Fibroblast of skin of scalp (primary cell): Measurements from ENCODE around the gene PASK.

Source experiments
- DNase-seq: peaks from one replicate; pipeline ENCODE4 v3.0.0-alpha.2; 2013

The PASK gene

GRCh38 chr2:241103176-241103595, 46.1 kb downstream of the PASK start:
- no peak for DNase-seq

- DNase-seq, result peak; percentile 81
These were observed 47.0 kb downstream of the PASK start, which contains the start of gene MTERF4 for GRCh38 chr2:241102239-241102803. MTERF4 (minus strand) TSS chr2:241102287; CDS start chr2:241102273, 14 bp downstream.

GRCh38 chr2:241099246-241099645, 50.0 kb downstream of the PASK start:
- no peak for DNase-seq

DNA sequence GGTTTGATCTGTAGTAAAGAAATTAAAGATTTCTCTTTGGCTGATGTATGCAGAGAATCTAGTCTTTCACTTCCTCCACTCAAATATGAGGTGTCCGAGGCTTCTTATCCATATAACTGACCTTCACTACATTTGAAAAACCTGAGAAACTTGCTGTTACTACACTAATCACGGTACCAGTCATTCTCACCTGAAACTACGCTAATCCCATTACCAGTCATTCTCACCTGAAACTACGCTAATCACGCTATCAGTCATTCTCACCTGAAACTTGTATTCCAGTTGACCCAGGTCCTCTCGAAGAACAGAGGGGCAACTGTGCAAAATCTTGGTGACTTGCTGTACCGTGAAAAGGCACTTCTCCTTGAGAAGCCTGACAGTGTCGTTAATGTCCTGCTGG, 52.3 kb downstream of the PASK start:
- DNase-seq, result no peak

- no peak for DNase-seq
These were observed 53.5 kb downstream of the PASK start for GRCh38 chr2:241095594-241096290.

DNA sequence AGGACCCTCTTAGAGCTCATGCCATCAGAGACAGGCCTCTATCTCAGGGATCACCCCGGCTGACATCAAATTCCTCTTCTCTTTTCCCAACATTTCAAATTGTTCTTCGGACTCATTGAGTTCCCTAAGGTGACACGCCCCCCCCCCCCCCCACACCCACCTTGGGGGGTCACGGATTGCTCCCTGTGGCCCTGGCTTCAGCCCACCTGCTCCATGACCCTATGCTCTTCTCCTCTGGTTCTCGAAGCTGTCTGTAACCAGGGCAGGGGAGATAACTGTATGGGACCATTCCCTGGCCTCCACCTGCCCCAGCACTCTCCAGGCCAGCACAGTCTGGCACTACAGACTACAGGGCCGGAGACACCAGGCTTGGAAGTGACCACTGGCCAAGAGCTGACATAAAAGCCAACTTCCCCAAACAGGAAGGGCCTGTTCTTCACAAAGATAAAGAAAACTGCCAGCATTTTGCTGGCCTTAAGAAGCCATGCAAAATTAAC, 54.3 kb downstream of the PASK start:
- DNase-seq, result no peak

- no peak for DNase-seq
These were observed 55.1 kb downstream of the PASK start for GRCh38 chr2:241094172-241094571.

DNA sequence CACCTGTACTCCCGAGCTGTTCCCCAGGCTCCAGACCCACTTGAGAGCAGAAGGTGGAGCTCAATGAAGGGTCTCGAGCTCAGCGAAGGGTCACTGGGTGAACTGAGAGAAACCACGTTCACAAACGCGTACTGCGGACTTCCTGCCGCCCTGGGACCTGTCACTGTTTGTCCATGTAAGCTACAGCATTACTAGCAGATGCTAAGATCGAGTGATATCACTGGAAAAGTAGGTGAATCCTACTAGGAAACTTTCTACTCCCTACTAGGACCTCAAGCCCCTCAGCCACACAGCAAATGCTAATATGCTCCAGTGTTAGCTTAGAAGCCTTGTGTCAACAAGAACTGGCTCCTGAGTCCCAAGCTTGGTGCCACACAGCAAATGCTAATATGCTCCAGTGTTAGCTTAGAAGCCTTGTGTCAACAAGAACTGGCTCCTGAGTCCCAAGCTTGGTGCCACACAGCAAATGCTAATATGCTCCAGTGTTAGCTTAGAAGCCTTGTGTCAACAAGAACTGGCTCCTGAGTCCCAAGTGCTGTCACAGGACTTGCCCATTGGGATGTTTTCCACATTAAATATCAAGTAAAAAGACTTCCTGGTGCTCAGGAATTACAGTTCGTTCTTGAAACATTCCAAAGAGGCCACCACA, 56.0 kb downstream of the PASK start:
- peak; percentile 77 for DNase-seq

DNA sequence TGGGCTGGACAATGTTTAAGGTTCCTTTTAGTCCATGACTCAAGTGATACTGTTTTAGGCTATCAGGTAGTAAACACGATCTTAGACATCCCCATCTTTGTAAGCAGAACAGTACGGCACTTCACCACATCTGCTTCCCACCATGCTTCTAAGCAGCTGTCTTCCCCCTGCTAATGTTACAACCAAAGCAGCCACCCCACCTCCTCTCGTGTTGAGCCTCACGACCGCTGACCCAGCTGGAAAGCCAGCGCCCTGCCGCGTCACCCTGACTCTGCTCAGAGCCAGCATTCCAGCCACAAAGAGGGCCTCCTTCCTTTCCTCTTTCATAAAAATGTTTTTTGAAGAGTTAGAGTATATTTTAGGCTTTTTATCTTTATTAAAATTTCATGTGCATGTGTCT, 56.6 kb downstream of the PASK start:
- peak; percentile 46 for DNase-seq

DNA sequence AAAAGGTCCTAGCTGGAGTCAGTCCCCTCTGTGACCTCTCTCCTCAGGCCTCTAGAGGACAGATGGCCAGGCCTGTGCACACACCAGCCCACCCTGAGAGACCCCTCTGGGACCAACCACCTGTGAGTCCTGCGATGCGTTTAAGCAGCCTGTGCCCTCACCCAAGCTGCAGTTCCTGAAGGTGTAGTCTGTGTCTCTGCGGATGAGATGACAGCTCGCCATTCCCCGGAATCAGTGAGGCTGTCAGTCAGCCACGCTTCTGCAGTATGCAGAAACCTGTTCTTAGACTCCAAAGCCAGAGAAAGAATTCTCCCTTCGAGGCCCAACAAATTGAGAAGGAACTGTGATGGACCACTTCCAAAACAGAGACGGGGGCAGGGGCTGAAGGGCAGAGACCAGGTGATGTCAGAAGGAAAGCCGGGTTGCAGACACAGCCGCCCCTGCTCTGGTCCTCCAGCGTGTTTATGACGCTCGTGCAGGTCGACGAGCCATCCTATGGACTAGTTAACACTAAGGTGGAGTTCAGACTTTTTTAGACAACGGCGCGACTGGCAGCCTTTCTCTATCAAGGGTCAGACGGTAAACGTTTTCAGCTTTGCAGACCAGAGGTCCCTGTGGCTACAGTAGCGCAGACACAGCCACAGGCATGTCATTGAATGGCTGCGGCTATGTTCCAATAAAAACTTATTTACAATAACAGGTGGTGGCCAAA, 57.4 kb downstream of the PASK start:
- no peak for DNase-seq

DNA sequence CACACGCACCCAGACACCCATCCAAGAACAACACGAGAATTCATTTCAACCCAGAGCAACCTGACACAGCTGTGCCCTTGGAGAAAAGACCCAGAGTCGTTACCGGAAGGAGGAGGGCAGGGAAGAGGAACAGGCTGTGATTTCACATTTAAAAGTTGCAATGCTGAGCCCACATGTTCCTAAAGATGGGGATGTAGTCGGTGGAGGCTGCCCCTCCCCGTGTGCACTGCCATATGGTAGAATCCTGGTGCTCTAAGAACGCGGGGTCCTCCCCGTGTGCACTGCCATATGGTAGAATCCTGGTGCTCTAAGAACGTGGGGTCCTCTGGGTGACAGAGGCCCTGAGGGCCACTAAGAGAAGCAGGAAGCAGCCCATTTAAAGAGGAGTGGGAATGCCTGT, 58.1 kb downstream of the PASK start:
- no peak for DNase-seq

- DNase-seq, result no peak
These were observed 60.2 kb downstream of the PASK start for GRCh38 chr2:241088791-241089732.

GRCh38 chr2:241088376-241088775, 60.9 kb downstream of the PASK start:
- DNase-seq, result no peak

DNA sequence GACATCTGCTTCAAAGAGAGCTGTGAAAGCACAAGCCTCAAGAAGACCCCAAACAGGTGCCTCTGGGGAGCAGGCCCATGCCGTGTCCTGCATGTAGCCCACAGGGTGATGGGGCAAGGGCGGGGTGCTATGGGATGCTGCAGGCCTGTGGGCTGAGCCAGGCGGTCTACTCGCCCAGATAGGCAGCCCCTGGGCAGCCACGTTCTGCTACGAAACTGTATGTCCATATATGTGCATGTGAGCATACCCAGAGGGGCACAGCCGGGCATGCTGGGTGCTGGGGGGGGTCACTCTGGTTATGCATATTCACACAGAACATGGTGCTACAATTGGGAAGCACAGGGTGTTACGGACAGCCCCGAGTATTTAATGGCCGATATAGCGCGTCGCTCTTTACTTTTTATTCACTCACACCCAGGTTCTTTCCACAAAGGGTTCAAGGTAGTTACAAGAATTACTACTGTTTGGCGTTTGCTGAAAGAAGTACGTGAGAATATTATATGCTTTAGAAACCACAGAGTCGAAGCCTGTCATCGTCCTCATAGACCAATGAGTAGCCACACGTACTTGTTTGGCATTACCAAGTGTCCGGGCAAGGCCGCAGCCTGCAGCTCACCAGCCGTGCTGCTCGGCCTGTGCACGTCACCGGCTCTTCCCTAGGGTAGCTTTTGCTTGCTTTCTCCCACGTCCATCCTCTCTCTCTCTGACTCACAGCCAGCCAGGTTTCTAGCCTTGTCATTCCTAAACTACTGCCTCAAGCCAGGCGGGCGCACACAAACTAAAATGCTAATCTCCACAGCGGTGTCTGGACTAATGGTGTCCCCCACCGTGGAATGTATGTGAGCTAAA, 61.6 kb downstream of the PASK start:
- no peak for DNase-seq

GRCh38 chr2:241084856-241085444, 64.3 kb downstream of the PASK start:
- no peak for DNase-seq

DNA sequence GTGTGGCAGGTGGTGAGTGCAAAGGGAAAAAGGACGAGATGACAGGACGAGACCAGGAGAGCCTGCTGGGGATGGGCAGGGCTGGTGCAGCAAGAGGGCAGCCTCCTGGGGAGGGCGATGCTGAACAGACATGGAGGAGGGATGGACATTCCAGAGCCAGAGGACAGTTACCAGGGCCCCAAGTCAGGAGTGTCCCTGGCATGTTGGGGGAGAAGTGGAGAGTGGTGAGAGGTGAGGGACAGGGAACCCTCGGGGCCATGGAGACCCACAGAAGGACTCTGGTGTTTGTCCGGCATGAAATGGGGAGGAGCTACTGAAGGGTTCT, 66.2 kb downstream of the PASK start:
- no peak for DNase-seq

- no peak for DNase-seq
These were observed 66.8 kb downstream of the PASK start for GRCh38 chr2:241082341-241083090.

DNA sequence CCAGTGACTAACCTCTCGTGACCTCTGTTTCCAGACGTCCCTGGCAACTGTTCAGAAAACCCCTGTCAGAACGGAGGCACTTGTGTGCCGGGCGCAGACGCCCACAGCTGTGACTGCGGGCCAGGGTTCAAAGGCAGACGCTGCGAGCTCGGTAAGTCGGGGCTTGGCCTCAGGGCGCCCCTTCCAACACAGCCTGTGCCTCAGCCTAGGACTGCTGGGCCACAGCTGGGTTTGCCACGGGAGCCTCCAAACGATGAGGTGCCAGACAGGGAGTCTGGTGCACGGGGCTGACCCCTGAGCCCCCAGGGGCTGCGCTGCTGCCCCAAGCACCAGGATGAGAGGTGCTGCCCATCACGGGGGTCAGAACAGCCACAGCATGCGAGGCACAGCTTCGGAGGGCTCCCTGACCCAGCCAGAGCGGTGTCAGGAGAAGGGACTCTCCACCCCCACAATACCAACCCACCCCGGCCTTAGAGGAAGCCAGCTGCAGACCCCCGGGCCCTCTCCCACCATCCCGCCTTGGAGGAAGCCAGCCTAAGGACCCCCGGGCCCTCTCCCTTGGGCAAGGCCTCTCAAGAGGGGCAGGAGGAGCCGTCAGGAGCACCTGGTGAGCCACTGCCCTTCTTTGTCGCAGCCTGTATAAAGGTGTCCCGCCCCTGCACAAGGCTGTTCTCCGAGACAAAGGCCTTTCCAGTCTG, 67.5 kb downstream of the PASK start:
- DNase-seq, result no peak

DNA sequence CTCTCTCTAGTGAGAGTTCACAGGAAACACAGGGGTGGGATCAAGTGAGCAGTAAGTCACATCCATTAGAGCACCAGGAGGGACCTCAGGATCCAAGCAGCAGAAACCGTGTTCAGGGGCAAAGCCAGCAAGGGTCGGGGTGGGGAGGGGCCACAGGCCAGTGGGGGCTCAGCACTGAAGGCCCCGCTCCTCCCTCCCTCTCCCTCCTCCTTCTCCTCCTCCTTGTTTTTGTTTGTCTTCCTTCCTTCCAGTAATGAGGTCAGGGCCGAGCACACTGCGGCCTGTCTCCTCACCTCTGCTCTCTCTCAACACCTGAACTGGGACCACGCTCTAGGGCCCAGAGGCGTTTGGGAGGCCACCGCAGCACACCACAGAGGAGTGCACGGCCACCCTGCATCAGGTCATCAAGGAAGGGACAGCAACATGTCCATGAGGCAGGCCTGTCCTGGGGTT, 68.1 kb downstream of the PASK start:
- no peak for DNase-seq
